ENCODE results near the gene TGFBR1.

Gene TGFBR1

DNA sequence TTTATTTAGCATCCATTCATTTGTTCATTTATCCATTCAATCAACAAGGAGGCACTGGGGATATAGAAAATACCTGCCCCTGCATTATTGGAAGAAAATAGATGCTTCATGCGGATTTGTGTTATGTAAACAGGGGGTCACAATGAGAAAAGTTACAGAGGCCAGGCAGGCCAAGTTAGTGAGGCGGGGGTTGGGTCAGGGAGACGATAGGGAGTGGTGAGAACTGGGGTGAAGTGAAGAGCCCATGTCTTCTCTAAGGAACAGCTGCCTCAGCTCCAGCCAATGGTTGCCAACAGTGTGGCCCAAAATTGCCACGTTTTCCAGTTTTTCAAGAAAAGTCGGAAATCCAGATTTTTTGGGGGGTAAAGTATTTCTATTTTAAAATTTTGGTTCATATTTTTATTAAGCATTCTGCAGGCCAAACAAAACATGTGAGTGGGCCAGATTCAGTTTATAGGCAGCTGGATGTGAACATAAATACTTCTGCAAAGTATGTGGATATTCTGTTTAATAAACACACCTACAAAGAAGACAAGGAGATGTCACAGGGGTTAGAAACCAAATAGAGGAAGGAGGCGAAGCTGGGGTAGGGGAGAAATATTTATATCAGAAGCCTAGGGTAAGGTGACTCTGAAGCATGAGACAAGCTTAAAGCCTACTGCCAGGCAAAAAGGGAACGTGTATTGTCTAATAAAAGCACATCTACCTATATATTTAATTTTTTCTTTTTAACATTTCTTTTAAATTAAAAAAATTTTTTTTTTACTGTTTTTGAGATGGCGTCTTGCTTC is 72.9 kb downstream of the TGFBR1 start:
- H3K9me3 ChIP-seq (ENCODE audit: low read length): no peaks in the 10 kb centered on the region
- no peak overlapping the region for H3K27ac ChIP-seq (ENCODE audit: low read depth, low read length)
- no peaks in the 10 kb centered on the region for H3K27me3 ChIP-seq (ENCODE audit: control insufficient read depth in 1 of 2, insufficient read depth in 2 of 2, low read length in 2 of 2)
- H3K9ac ChIP-seq (ENCODE audit: low read length): no peak overlapping the region
- no peak overlapping the region for H3K4me3 ChIP-seq (ENCODE audit: low read depth in 1 of 2, low read length in 2 of 2)
- H3K36me3 ChIP-seq (ENCODE audit: insufficient read depth, low read length): no peaks in the 10 kb centered on the region
- H3K4me1 ChIP-seq (ENCODE audit: insufficient read depth, low read length): no peaks in the 10 kb centered on the region

- Histone ChIP-seq H3K36me3 (ENCODE audit: insufficient read depth, low read length) (no peaks in the 10 kb centered on the region), H3K9me3 (ENCODE audit: low read length) (no peaks in the 10 kb centered on the region), H3K4me3 (ENCODE audit: low read depth in 1 of 2, low read length in 2 of 2) (no peak overlapping the region), H3K4me1 (ENCODE audit: insufficient read depth, low read length) (no peaks in the 10 kb centered on the region), H3K9ac (ENCODE audit: low read length) (no peak overlapping the region), H3K27ac (ENCODE audit: low read depth, low read length) (no peak overlapping the region), H3K27me3 (ENCODE audit: control insufficient read depth in 1 of 2, insufficient read depth in 2 of 2, low read length in 2 of 2) (no peaks in the 10 kb centered on the region)
Observed at GRCh38 chr9:99178912-99179872, 74.3 kb downstream of the TGFBR1 start.

GRCh38 chr9:99180199-99180598 is 75.3 kb downstream of the TGFBR1 start:
- no peak overlapping the region for H3K9ac ChIP-seq (ENCODE audit: low read length)
- H3K27me3 ChIP-seq (ENCODE audit: control insufficient read depth in 1 of 2, insufficient read depth in 2 of 2, low read length in 2 of 2): no peaks in the 10 kb centered on the region
- no peaks in the 10 kb centered on the region for H3K36me3 ChIP-seq (ENCODE audit: insufficient read depth, low read length)
- no peak overlapping the region for H3K27ac ChIP-seq (ENCODE audit: low read depth, low read length)
- peaks cover 6% of the 10 kb centered on the region for H3K4me1 ChIP-seq (ENCODE audit: insufficient read depth, low read length)
- H3K4me3 ChIP-seq (ENCODE audit: low read depth in 1 of 2, low read length in 2 of 2): no peak overlapping the region
- no peaks in the 10 kb centered on the region for H3K9me3 ChIP-seq (ENCODE audit: low read length)

- Histone ChIP-seq H3K4me3 (ENCODE audit: low read depth in 1 of 2, low read length in 2 of 2) (no peak overlapping the region), H3K27me3 (ENCODE audit: control insufficient read depth in 1 of 2, insufficient read depth in 2 of 2, low read length in 2 of 2) (no peaks in the 10 kb centered on the region), H3K36me3 (ENCODE audit: insufficient read depth, low read length) (no peaks in the 10 kb centered on the region), H3K4me1 (ENCODE audit: insufficient read depth, low read length) (peaks cover 6% of the 10 kb centered on the region), H3K9ac (ENCODE audit: low read length) (no peak overlapping the region), H3K27ac (ENCODE audit: low read depth, low read length) (no peak overlapping the region), H3K9me3 (ENCODE audit: low read length) (no peaks in the 10 kb centered on the region)
Observed at GRCh38 chr9:99180662-99181061, 75.7 kb downstream of the TGFBR1 start.

- Histone ChIP-seq H3K4me3 (ENCODE audit: low read depth in 1 of 2, low read length in 2 of 2) (no peak overlapping the region), H3K9me3 (ENCODE audit: low read length) (no peaks in the 10 kb centered on the region), H3K36me3 (ENCODE audit: insufficient read depth, low read length) (no peaks in the 10 kb centered on the region), H3K27me3 (ENCODE audit: control insufficient read depth in 1 of 2, insufficient read depth in 2 of 2, low read length in 2 of 2) (no peaks in the 10 kb centered on the region), H3K9ac (ENCODE audit: low read length) (no peak overlapping the region), H3K4me1 (ENCODE audit: insufficient read depth, low read length) (peaks cover 6% of the 10 kb centered on the region), H3K27ac (ENCODE audit: low read depth, low read length) (no peak overlapping the region)
Observed at GRCh38 chr9:99181206-99181605, 76.3 kb downstream of the TGFBR1 start.

GRCh38 chr9:99181621-99182020 is 76.7 kb downstream of the TGFBR1 start:
- no peaks in the 10 kb centered on the region for H3K9me3 ChIP-seq (ENCODE audit: low read length)
- H3K27me3 ChIP-seq (ENCODE audit: control insufficient read depth in 1 of 2, insufficient read depth in 2 of 2, low read length in 2 of 2): no peaks in the 10 kb centered on the region
- H3K27ac ChIP-seq (ENCODE audit: low read depth, low read length): no peak overlapping the region

DNA sequence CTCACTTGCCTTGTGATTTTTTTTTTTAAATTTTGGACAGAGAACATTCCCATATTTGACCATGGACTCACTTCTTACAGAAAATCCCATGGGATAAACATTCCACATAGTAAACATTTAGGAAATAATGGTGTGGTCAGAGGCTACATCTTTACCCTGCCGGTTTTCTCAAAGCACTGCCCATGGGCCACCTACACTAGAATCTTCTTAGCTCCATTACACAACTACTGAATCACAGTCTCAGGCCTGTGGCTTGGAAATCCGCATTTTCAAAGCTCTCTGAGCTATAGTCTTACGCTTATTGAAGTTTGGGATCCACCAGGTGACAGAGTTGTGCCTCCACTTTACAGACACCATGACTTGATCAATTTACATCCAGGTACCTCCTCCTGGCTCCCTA is 77.4 kb downstream of the TGFBR1 start:
- Histone ChIP-seq H3K4me3 (ENCODE audit: low read depth in 1 of 2, low read length in 2 of 2) (no peak overlapping the region), H3K27me3 (ENCODE audit: control insufficient read depth in 1 of 2, insufficient read depth in 2 of 2, low read length in 2 of 2) (no peaks in the 10 kb centered on the region), H3K9ac (ENCODE audit: low read length) (no peak overlapping the region), H3K36me3 (ENCODE audit: insufficient read depth, low read length) (no peaks in the 10 kb centered on the region), H3K9me3 (ENCODE audit: low read length) (no peaks in the 10 kb centered on the region), H3K4me1 (ENCODE audit: insufficient read depth, low read length) (peaks cover 6% of the 10 kb centered on the region), H3K27ac (ENCODE audit: low read depth, low read length) (no peak overlapping the region)

More at GRCh38 chr9:99181621-99182020, 76.7 kb downstream of the TGFBR1 start:
- peaks cover 6% of the 10 kb centered on the region for H3K4me1 ChIP-seq (ENCODE audit: insufficient read depth, low read length)
- no peak overlapping the region for H3K9ac ChIP-seq (ENCODE audit: low read length)
- H3K4me3 ChIP-seq (ENCODE audit: low read depth in 1 of 2, low read length in 2 of 2): no peak overlapping the region
- H3K36me3 ChIP-seq (ENCODE audit: insufficient read depth, low read length): no peaks in the 10 kb centered on the region

DNA sequence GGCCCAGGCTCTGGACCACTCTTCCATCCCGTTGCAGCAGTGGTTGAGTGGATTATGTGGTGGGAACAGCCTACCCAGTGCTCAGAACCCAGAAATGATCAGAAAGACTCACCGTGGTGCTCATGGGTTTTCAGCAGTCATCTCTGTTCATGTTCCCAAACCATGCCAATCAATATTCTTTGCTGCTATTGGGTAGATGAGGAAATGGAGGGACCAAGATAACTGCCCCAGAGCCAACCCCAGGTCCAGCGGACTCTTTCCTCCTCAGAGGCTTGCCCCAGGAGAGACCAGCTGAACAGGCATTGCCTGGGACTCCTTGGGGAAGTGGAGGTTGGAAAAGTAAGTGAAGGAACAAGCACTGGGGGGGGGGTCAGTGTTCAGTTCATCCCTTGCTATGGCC is 78.7 kb downstream of the TGFBR1 start:
- H3K27ac ChIP-seq (ENCODE audit: low read depth, low read length): no peak overlapping the region

GRCh38 chr9:99184110-99184474 is 79.2 kb downstream of the TGFBR1 start:
- no peak overlapping the region for H3K27ac ChIP-seq (ENCODE audit: low read depth, low read length)
- no peak overlapping the region for H3K9ac ChIP-seq (ENCODE audit: low read length)
- no peak overlapping the region for H3K4me3 ChIP-seq (ENCODE audit: low read depth in 1 of 2, low read length in 2 of 2)
- H3K36me3 ChIP-seq (ENCODE audit: insufficient read depth, low read length): no peaks in the 10 kb centered on the region
- H3K4me1 ChIP-seq (ENCODE audit: insufficient read depth, low read length): peaks cover 6% of the 10 kb centered on the region
- no peaks in the 10 kb centered on the region for H3K9me3 ChIP-seq (ENCODE audit: low read length)
- H3K27me3 ChIP-seq (ENCODE audit: control insufficient read depth in 1 of 2, insufficient read depth in 2 of 2, low read length in 2 of 2): no peaks in the 10 kb centered on the region

More for the DNA sequence above, 78.7 kb downstream of the TGFBR1 start:
- Histone ChIP-seq H3K4me3 (ENCODE audit: low read depth in 1 of 2, low read length in 2 of 2) (no peak overlapping the region), H3K27me3 (ENCODE audit: control insufficient read depth in 1 of 2, insufficient read depth in 2 of 2, low read length in 2 of 2) (no peaks in the 10 kb centered on the region), H3K4me1 (ENCODE audit: insufficient read depth, low read length) (peaks cover 6% of the 10 kb centered on the region), H3K9ac (ENCODE audit: low read length) (no peak overlapping the region), H3K36me3 (ENCODE audit: insufficient read depth, low read length) (no peaks in the 10 kb centered on the region), H3K9me3 (ENCODE audit: low read length) (no peaks in the 10 kb centered on the region)

DNA sequence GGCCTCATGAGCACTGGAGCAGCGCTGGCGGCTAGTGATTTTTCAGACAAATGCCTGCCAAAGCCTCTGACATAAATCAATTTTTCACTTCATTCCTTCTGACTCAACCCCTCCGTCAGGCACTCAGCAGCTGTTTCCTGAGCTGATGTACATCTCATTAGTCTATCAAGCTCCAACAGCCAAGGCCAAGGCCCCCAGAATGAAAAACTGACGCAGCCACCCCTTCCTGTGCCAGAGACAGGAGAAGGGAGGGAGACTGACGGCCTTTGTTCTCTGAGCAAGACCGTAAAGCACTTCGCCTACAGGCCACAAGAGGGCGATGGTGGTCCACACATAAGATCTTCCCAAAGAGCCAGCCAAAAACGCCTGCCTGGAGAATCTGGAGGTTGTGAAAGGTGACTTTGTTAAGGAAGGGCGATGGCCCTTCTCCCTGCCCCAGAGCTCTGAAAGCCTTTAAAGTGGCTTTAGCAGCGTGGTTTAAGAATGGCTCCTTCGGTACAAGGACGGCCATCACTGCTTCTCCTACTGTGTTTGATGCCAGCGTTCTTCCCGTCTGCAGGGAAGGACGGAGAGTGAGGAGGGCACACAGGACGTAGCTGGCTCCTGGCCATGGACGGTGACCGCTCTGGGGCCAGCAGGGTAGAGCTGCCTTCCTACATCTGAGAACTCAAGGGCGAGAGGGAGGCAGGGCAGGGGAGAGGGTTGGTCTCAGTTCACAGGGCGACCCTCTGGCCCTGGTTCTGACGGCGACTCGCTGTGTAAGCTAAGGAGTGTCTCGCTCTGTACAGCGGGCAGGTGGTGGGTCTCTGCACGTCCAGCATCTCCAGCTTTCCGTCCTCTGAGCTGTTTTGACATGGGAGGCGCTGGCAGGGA is 79.8 kb downstream of the TGFBR1 start:
- H3K4me1 ChIP-seq (ENCODE audit: insufficient read depth, low read length): peaks cover 6% of the 10 kb centered on the region
- peak overlapping the region; percentile 38 to 57 for H3K4me3 ChIP-seq (ENCODE audit: low read depth in 1 of 2, low read length in 2 of 2)
- no peaks in the 10 kb centered on the region for H3K36me3 ChIP-seq (ENCODE audit: insufficient read depth, low read length)
- no peaks in the 10 kb centered on the region for H3K9me3 ChIP-seq (ENCODE audit: low read length)
- no peaks in the 10 kb centered on the region for H3K27me3 ChIP-seq (ENCODE audit: control insufficient read depth in 1 of 2, insufficient read depth in 2 of 2, low read length in 2 of 2)
- H3K9ac ChIP-seq (ENCODE audit: low read length): no peak overlapping the region
- peak overlapping the region; percentile 23 for H3K27ac ChIP-seq (ENCODE audit: low read depth, low read length)

DNA sequence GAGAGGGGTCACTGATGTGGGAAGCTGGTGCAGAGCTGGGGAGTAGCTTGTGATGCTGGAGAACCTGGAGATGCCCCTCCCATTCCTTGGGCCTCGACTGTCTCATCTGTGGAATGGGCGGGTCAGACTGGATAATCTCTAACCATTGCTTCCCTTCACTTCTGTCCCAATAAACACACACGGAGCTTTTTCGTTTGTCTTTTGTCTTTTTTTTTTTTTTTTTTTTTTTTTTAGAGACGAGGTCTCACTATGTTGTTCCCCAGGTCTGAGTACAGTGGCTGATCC is 80.4 kb downstream of the TGFBR1 start:
- H3K9ac ChIP-seq (ENCODE audit: low read length): no peak overlapping the region

More for the DNA sequence above, 80.4 kb downstream of the TGFBR1 start:
- no peaks in the 10 kb centered on the region for H3K36me3 ChIP-seq (ENCODE audit: insufficient read depth, low read length)
- H3K4me3 ChIP-seq (ENCODE audit: low read depth in 1 of 2, low read length in 2 of 2): peak overlapping the region in 1 of 2 donors; percentile 57
- H3K4me1 ChIP-seq (ENCODE audit: insufficient read depth, low read length): peaks cover 6% of the 10 kb centered on the region
- H3K9me3 ChIP-seq (ENCODE audit: low read length): no peaks in the 10 kb centered on the region
- no peaks in the 10 kb centered on the region for H3K27me3 ChIP-seq (ENCODE audit: control insufficient read depth in 1 of 2, insufficient read depth in 2 of 2, low read length in 2 of 2)
- no peak overlapping the region for H3K27ac ChIP-seq (ENCODE audit: low read depth, low read length)

Data from muscle layer of colon (tissue), 2 donors.